HG03108 (cell line): ENCODE measurements around the gene CHSY3.

Experiments used
- ATAC-seq: cut with Tn5 transposase; IDR thresholded peaks from one replicate; pipeline ENCODE4 v1.9.1; 2021; ENCODE audit warnings: moderate library complexity; ENCODE audit not compliant: unreplicated experiment

CHSY3 gene

GRCh38 chr5:130077007-130077406 lies 172.7 kb downstream of the CHSY3 start:
- no peak for ATAC-seq

- no peak for ATAC-seq
These were observed 174.4 kb downstream of the CHSY3 start for GRCh38 chr5:130078661-130079060.

DNA sequence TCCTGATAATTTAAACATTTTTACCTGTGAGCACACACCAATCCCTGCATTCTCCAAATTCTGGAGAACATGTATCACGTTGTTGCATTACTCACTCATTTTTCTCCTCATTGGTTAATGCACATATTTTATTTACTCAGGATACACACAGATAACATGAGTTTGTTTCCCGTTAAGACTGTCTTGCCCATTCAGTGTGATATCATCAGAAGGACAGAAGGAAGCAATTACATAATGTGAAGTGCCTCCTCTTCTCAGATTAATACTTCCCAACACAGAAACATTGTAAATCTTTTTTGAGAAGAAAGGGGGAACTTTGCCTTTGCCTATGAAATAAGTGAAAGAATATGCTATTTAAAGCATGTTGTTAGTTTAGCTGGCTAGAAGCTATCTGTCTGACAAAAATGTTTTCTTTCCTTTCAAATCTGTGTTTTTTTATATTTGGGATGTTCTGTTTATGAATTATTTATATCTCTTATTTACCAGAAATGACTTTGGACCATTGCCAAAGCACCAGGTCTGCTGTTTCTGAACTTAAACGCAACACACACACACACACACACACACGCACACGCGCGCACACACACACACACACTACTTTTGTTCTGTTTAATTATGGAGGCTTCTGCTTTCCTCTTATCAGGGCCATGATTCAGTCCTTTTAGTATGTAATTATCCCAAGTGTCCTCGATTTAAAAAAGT lies 186.5 kb downstream of the CHSY3 start:
- ATAC-seq: no peak

GRCh38 chr5:130092991-130093390 lies 188.7 kb downstream of the CHSY3 start:
- no peak for ATAC-seq

DNA sequence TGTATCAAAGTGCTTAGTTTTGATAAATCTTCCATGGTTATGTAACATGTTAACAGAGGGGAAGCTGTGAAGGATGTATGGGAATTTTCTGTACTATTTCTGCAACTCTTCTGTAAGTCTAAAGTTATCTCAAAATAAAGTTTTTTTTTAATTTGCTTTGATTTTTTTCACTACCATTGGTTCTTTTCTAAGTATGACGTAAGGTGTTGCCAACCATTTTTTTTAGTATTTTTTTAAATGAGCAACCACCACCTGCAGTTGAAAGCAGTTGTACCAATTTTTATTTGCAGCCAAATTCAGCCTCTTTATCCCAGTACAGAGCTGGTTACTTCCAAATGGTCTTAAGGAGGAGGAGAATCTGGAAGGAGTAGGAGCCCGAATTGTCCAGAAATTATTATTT lies 192.2 kb downstream of the CHSY3 start:
- no peak for ATAC-seq

GRCh38 chr5:130099008-130099407 lies 194.7 kb downstream of the CHSY3 start:
- no peak for ATAC-seq

DNA sequence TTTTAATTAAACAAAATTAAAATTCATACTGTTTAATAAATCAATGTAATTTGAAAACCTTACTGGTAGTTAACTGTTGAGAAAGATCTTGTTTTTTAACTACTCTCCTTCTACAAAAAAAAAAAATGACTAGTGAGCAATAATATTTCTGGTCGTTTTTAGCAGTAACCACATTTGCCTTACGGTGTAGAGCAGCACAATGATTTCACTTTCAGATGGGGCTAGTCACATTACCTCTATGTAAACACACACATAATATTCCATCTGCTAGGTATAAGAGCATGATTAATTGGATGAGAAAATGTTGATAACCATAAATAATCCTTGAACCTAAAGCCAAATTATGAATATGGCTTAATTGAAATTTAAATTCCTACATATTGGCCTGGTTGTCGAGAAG lies 198.1 kb downstream of the CHSY3 start:
- no peak for ATAC-seq

DNA sequence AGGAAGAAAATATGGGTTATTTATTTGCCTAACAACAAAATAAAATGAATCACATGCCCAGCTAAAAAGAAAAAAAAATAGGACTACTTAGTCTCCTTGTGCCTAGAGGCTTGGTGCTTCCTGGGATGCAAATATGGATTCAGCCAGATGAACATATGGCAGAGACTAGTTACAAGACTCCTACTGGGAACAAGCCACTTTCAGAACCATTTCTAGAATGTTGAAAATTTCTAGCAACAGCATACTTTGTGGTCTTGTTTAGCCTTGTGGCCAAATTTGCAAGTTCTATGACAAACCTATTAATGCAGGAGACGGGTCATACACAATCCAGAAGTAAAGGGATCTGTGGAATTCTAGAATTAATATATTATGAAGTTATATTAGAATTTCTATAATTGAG lies 198.7 kb downstream of the CHSY3 start:
- no peak for ATAC-seq

DNA sequence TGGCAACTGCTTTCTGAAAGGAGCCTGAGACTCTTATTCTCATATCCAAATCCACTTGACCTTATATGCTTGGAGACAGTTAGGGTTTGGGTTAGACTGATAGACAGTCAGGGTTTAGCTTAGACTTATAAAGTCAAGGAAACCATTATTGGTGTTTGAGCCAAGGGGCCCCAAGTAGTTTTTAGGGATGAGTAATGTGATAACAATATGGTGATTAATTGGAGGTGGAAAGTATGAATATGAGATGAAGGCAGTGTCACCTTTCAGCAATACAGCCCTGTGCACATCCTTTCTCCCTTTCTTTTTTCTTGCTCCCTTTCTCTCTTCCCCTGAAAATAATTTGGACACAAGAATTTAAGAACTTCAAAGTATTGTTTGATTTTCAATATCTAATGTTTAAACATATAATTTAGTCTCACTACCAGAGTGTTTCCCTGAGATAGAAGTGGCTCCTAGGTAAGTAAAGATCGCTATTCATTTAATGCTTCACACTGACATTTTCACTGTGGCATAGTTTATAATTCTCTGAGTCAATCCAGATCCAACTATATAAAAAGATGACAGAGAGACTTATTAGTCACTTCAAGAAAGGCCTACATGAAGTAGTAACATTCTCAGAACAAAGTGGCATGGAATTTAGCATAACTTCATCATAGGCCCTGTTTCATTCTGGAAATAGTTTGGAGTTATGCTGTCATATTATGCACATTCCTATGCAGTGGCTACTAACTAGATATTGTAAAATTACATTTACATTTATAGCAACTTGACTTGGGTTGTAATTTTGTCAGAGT lies 200.8 kb downstream of the CHSY3 start:
- no peak for ATAC-seq

GRCh38 chr5:130106480-130106879 lies 202.2 kb downstream of the CHSY3 start:
- no peak for ATAC-seq

- ATAC-seq: no peak
These were observed 204.9 kb downstream of the CHSY3 start for GRCh38 chr5:130109152-130109551.

GRCh38 chr5:130110328-130110727 lies 206.1 kb downstream of the CHSY3 start:
- ATAC-seq: no peak

GRCh38 chr5:130111746-130112145 lies 207.5 kb downstream of the CHSY3 start:
- ATAC-seq: no peak

DNA sequence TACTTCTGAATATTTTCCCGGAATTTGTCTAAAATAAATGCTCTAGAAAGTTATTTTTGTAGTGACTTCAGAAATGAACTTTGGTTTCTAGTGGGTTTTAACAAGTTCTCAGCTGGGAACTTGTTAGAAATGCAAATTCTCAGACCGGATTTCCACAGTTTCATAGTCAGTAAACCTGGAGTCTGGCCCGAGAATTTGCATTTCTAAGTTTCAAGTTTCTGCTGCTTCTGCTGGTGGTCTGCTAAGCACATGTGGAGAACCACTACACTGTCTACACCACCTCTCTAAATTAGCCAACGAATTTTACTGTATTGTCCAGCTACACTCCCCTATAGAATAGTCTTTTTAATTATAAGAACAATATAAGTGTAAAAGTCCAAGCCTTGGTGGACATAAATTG lies 208.0 kb downstream of the CHSY3 start:
- ATAC-seq: peak; percentile 75

DNA sequence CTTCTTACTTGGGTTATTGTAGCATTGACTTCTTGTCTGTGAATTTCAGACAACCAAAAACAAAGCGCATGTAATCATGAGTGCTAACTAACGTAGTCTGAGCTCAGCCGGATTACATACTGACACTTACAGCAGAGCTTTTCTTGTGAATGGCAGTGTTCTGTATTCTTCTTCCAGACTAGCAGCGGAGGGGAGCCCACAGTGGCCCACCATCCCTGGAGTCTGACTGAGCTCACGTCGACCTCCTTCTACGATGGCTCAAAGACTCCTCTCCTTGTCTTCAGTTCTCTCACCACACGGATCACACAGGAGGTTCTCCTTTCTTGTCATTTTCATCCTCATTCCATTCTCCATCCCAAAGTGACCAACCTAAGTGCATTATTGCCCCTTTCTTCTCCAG lies 211.4 kb downstream of the CHSY3 start:
- no peak for ATAC-seq

- ATAC-seq: no peak
These were observed 212.2 kb downstream of the CHSY3 start for GRCh38 chr5:130116462-130116861.

DNA sequence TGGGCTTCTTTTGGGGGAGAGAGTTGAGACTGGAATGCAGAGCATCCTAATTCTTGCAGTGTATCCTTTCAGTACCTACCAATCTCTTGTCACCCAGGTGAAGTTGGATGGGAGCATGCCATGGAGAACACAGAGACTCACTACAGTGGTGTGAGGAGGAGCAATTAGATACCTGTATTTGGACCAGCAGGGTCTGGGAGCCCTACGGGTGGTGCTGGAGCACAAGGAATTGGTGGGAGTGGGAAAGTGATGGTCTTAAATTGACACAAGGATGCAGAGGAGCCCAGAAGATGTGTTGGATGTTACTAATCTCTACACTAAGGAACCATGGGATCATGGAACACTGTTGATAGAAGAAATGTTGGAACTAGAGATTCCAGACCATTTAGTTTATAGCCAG lies 212.7 kb downstream of the CHSY3 start:
- ATAC-seq: no peak

GRCh38 chr5:130126746-130127145 lies 222.5 kb downstream of the CHSY3 start:
- no peak for ATAC-seq

DNA sequence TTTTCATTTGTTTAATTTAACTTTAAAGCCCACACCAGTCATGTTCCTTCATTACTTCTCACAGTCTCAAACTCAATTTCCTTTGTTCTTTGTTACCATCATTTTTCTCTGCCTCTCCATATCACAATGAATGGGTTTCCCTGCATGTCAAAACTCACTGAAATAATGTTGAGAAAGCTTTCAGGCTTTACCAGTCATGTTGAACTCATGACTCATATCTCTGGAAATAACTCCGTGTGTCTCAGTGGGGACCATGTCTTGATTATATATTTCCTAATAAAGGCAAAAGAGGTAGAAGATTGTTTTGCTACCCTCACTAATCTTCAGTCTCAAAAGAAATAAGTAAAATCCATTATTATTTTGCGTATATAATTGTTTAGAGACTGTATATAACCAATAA lies 231.2 kb downstream of the CHSY3 start:
- ATAC-seq: no peak

DNA sequence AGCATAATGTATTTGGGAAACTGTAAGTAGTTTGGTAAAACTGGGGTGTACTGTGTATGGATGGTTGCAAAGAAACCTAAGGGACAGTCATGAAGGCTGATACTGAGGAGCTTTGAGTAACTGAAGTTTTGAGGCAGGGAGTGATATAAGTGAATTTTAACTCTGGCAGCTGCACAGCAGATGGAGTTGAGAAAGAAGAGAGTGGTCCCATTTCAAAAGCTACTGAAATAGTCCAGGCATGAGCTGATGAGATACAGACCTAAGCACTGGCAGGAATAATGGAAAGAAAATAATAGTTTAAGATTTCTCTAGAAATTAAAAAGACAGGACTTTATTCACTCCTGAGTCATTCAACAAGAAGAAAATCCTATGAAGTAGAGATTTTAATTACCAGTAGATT lies 232.0 kb downstream of the CHSY3 start:
- no peak for ATAC-seq

DNA sequence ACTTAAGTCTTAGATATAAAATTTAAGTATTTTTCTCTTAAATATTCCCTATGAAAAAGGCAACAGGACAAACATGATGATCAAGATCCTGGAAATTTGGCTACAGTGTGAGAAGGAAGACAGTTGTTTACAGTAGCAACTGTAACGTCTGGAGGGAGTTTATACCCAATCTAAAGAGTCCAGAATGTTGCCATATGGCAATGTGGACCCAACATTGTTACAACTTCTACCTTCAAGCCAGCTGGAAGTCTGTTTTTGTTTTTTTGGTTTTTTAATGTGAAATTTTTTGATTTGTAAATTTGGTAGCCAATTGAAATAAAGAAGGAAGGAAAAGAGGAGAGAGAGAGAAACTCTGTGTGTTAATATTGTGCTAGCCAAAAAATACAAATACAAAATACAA lies 233.4 kb downstream of the CHSY3 start:
- no peak for ATAC-seq

DNA sequence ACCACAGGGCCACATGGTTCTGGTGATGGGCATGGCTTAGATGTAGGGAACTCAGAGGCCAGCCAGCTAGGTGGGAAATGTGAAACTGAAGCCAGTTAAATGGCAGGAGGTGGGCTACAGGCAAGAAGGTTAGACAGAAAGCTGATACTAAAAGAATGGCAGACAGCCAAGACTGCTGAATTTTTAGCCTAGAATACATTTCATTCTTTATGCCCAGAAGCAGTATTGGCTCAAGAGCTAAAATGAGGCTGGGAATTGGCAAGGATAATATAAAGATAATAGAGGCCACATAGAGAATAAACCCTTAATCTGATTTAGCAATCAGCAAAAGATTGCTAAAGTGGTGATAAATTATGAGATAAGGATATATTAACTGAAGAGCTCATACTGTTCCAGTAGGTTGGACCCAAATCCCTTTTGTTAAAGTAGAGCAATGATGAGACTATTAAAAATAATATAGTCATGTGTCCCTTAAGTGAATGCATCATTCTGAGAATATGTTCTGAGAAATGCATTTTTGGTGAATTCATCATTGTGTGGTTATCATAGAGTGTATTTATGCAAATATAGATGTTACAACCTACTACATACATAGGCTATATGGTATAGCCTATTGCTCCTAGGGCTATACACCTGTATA lies 234.3 kb downstream of the CHSY3 start:
- ATAC-seq: no peak
